Measurements from ENCODE around the gene PLCD3.

DNA sequence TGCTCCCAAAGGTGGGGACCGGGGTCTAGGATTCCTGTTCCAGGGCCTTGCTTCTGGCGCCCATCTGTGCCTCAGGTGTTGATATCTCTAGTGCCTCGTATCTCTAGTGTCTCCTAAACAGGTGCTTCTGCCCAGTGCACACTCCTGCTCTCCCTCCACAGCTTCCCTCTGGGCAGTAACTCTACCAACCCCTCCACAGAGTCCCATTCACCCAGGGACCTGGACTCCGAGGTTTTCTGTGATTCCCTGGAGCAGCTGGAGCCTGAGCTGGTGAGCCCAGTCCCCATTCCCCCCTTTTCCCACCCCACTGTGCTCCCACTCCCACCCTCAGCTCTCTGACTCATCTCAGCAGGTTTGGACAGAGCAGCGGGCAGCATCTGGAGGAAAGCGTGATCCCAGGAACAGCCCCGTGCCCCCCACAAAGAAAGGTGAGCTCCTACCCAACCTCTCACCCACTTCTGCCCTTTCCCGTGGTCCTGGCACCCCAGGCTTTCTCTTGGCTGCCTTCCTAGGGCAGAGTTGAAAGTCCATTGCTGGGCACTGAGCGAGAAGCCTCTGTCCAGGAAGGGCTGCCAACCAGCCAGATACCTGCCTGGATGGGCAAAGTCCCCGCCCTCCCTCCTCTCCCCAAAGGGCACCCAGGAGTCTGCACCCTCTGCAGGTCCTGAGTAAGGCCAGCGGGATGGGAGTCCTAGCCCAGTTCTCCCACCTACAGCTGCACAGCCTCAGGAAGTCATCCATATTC is 5.4 kb upstream of the PLCD3 start:
- TF ChIP-seq POLR2AphosphoS5 (IDR thresholded peaks at IDR 0.05; ENCODE audit: low read depth, low read length) (no peak), SIN3A (IDR thresholded peaks at IDR 0.05; ENCODE audit: borderline replicate concordance, insufficient read depth, low read length) (no peak)

Data from PFSK-1 (cell line).